ENCODE measurements around the gene NIBAN1.
"Not testable (repeated sequence)": the region's sequence is repeated elsewhere in the genome, so short reads cannot be mapped to it uniquely, and the experiment has no call there.

NIBAN1 gene

DNA sequence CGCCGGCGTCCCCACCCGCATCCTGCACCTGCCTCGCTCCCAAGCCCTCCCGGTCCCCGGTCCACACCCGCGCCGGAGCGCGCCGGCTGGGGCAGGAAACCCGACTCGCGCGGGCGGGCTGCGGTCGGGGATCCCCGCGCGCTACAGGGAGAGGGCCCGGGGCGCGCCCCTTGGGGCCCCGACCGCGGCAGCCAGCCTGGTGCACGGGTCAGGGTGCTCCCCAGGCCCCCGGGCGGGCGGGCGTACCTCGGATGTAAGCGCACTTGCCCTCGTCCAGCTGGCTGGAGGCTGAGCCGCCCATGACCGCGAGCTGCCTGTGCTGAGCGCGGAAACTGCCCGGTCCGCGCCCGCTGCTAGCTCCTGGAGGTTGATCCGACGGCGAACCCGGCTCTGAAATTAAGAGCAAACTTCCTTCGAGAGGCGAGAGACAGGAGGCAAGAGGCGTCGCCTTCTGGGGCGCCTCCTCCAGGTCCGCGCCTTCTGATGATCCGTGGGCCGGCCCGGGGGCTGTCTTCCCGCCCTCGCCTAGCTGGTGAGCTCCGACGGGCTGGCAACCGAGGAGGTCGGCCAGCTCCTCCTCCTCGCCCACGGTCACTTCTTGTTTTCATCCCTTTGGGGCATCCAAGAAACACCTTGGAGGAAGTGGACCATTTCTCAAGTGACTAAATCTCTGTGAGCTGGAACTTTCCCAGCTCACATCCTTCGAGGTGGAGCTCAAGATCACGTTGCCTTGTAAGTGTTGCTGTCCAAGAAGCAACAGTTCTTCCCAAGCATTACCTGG lies at the start of gene NIBAN1:
Gene NIBAN1 (minus strand): TSS at position 453 of the 781 bp plus-strand sequence. CDS start 152 bp downstream, at position 301.
- peak; percentile 54 for FAIRE-seq

DNA sequence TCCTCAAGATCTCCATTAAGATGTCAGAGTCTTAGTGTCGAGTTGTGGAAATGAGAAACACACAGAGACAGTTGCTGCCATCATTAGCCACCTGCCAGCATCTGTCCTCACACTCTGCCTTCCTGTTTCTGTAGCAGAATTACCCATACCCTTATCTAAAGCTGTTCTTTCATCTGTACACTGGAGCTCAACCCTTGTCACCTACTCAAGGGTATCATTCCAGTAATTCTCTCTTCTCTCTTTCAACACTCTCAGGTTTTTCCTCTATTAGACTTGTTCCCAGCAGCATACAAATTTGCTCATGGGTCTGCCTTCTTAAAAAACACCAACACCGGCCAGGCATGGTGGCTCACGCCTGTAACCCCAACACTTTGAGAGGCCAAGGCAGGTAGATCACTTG lies 43.7 kb upstream of the NIBAN1 start:
- FAIRE-seq = no peak

More for the DNA sequence above, at the start of gene NIBAN1:
- peak; percentile 36 for DNase-seq (ENCODE audit: insufficient read length, low spot score)

DNA sequence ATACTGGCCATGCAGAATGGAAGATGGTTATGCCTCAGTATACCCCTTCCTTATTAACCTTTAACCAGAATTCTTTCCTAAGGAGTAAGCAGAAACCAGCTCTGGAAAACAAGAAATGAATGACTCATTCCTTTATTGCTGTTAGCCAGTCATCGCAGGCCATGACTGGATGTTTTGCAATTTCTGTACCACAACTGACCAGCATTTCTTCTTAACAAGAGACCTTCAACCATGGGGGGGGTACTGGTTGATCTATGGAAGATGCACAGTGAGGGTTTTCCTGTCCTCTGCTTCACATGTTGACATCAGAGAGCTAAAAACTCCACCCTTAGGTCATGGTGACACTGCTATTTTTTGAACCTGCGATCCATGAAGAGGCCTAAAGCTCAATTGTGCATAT lies 43.0 kb upstream of the NIBAN1 start:
- no peak for DNase-seq (ENCODE audit: insufficient read length, low spot score)
- no peak for FAIRE-seq

More for the DNA sequence above, 43.7 kb upstream of the NIBAN1 start:
- no peak for DNase-seq (ENCODE audit: insufficient read length, low spot score)

GRCh38 chr1:185016880-185017279 lies 42.6 kb upstream of the NIBAN1 start:
- no peak for FAIRE-seq
- no peak for DNase-seq (ENCODE audit: insufficient read length, low spot score)

GRCh38 chr1:185015631-185016030 lies 41.3 kb upstream of the NIBAN1 start:
- FAIRE-seq = no peak

DNA sequence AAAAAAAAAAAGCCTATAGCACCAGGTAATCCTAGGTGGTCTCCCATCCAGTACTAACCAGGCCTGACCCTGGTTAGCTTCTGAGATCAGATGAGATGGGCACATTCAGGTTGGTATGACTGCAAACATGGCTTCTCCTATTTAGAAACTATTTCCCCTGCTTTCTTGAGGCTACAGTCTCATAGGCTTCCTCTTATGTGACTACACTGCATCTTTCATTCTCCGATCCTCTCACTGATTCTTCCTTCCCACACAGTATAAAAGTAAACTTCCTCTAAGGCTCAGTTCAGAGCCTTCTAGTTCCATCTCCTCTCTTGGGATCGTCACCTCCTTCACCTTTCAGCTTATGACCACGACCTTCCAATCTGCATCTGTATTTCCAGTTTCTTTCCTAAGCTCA lies 40.6 kb upstream of the NIBAN1 start:
- DNase-seq (ENCODE audit: insufficient read length, low spot score) (no peak), FAIRE-seq (no peak)

More at GRCh38 chr1:185015631-185016030, 41.3 kb upstream of the NIBAN1 start:
- no peak for DNase-seq (ENCODE audit: insufficient read length, low spot score)

DNA sequence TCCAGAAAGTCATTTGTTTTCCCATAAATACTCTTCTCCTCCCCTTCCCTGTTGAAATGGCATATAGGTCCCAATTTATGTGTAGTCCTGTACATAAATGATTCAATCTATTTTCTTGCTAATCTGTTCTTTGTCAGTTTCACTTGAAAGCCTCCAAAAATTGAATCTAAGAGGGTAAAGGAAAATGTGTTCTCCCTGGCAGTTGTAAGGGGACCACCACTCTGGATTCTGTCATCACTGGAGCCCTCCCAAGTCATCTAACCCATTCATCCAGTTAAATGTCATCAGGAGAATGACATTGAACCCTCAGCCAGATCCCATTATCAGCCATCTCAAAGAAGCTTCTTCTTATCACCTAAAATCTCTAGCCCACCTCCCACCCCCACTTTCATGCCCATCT lies 36.1 kb upstream of the NIBAN1 start:
- DNase-seq (ENCODE audit: insufficient read length, low spot score) (no peak), FAIRE-seq (no peak)

- no peak for FAIRE-seq
- no peak for DNase-seq (ENCODE audit: insufficient read length, low spot score)
These were observed 34.5 kb upstream of the NIBAN1 start for GRCh38 chr1:185008838-185009237.

DNA sequence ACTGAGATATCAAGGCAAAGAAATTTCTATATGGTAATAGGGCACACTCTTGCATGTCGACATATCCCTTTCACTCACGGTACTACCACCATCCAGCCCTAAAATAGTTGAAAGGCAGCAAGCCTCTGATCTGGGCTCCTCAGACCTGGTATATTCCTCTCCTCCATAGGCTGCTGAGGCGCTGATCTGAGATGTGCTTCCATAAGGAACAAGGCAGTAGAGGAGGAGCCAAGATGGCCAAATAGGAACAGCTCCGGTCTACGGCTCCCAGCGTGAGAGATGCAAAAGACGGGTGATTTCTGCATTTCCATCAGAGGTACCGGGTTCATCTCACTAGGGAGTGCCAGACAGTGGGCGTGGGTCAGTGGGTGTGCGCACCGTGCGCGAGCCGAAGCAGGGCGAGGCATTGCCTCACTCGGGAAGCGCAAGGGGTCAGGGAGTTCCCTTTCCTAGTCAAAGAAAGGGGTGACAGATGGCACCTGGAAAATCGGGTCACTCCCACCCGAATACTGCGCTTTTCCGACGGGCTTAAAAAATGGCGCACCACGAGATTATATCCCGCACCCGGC lies 27.1 kb upstream of the NIBAN1 start:
- not testable (repeated sequence) for DNase-seq (ENCODE audit: insufficient read length, low spot score); FAIRE-seq

- FAIRE-seq = not testable (repeated sequence)
These were observed 25.7 kb upstream of the NIBAN1 start for GRCh38 chr1:184999974-185000373.

GRCh38 chr1:184994301-184994700 lies 20.0 kb upstream of the NIBAN1 start:
- DNase-seq (ENCODE audit: insufficient read length, low spot score) (no peak), FAIRE-seq (no peak)

More at GRCh38 chr1:184999974-185000373, 25.7 kb upstream of the NIBAN1 start:
- DNase-seq (ENCODE audit: insufficient read length, low spot score) = not testable (repeated sequence)

DNA sequence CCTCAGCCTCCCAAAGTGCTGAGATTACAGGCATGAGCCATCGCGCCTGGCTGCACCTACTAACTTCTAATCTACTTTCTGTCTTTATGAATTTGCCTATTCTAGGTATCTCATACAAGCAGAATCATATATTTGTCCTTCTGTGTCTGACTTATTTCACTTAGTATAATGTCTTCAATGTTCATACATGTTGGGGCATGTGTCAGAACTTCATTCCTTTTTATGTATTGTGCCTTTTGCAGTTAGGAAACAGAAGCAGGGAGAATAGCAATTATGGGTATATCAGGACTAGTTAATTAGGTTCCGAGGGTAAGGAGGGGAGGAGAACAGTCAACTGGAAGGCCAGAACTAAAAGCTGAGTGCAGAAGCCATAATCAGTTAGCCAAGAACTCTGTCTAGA lies 18.0 kb upstream of the NIBAN1 start:
- FAIRE-seq (no peak), DNase-seq (ENCODE audit: insufficient read length, low spot score) (no peak)

DNA sequence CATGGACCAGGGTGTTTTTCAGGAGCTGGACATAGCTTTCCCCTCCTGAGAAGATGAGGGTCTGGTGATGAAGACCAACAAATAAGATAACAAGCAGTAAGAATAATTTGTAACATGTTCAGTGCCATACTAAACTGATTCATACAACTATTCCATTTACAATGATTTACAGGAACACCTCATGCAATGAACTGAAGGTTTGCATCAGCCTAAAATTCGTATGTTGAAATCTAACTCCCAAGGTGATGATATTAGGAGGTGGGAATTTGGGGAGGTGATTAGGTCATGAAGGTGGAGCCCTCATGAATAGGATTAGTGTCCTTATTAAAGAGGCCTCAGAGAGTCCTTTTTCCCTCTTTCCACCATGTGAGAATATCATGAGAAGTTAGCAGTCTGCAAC lies 15.9 kb upstream of the NIBAN1 start:
- no peak for DNase-seq (ENCODE audit: insufficient read length, low spot score)
- FAIRE-seq = no peak

DNA sequence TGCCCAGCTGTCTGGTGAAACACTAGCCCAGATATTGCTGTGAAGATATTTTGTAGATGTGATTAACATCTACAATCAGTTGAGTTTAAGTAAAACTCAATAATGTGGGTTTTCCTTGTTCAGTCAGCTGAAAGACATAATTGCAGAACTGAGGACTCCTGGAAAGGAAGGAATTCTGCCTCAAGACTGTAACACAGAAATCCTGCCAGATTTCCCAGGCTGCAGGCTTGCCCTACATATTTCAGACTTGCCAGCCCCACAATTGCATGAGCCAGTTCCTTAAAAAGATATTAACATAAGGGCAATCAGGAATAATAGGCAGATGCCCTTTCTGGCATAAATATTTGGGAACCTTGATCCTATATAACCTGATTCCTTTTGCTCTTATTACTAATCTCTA lies 14.2 kb upstream of the NIBAN1 start:
- DNase-seq (ENCODE audit: insufficient read length, low spot score) = no peak
- FAIRE-seq = no peak

DNA sequence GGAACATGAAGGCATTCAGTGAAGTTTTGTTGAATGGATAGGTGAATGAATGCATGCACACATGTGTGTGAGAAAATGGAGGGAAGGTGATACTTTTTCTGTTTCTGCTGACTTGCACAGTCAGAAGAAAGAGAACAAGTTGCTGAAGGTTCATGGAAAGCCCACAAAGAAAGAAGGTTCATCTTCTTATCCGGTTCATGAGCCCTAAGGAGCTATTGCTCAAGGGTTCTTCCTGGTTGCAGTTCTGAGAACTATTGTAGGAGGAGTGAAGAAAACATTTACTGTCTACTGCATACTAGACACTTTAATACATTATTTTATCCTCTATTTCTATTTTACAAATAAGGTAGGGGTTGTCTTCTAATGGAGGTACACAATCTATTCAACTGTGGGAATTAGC lies 13.4 kb upstream of the NIBAN1 start:
- DNase-seq (ENCODE audit: insufficient read length, low spot score) (no peak), FAIRE-seq (no peak)

DNA sequence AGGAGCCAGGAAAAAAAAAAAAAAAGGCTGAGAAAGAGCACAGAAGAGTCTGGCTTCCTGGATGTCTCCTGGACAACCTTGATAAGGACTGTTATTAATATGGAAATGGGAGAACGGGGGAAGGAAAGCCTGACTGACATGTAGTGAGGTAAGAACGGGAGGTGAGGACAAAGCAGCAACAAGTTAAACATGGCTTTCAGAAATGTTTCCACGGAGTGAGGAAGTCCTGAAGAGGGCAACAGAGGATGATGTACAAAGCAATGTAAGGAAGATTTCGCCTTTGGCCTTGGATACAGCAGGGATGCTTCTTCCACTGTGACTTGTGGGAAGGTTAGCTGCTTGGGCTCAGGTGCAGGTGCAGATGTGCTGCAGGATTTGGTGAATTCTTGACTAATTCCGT lies 11.9 kb upstream of the NIBAN1 start:
- DNase-seq (ENCODE audit: insufficient read length, low spot score) = no peak
- no peak for FAIRE-seq

- FAIRE-seq = peak; percentile 93
- peak; percentile 44 for DNase-seq (ENCODE audit: insufficient read length, low spot score)
These were observed 8.0 kb upstream of the NIBAN1 start for GRCh38 chr1:184982002-184982954.

GRCh38 chr1:184980726-184981125 lies 6.4 kb upstream of the NIBAN1 start:
- DNase-seq (ENCODE audit: insufficient read length, low spot score) = no peak
- no peak for FAIRE-seq

DNA sequence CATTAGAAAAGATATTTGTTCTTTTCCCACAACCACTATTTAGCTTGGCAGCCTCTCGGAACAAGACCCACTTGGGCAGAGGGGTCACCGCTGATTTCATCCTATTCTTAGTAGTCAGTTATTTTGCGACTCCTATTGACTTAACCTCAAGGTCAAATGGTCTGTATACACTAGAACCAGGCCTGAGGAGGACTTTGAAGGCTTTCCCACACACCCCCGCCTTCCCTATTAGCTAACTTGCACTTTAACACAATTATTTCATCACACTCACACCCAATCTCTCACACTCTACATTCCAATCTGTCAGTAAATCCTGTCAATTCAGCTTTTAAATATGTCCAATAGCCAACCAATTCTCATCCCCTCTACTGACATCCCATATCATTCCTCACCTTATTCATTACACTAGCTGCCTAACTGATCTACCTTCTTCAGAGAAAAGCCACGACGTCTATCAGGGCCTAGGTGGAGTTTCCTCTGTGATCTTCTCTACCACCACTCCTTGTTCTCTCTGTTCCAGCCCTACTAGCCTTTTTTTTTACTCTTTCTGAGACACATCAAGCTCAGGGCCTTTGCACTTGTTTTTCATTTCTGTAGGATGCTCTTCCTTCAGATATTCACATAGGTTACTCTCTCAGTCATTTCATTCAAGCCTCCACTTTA lies 1.0 kb upstream of the NIBAN1 start:
- no peak for FAIRE-seq
- DNase-seq (ENCODE audit: insufficient read length, low spot score) = no peak

- DNase-seq (ENCODE audit: insufficient read length, low spot score) (no peak), FAIRE-seq (no peak)
These were observed 468 bp upstream of the NIBAN1 start for GRCh38 chr1:184974837-184975115.
